GM19238 (cell line): ENCODE measurements around the gene PCYT1B.
"Not testable (repeated sequence)": the region's sequence is repeated elsewhere in the genome, so short reads cannot be mapped to it uniquely, and the experiment has no call there.

Experiments used
- DNase-seq: peaks from one replicate; pipeline ENCODE4 v3.0.0; 2011; ENCODE audit warnings: low spot score; ENCODE audit not compliant: insufficient read length

The PCYT1B gene

DNA sequence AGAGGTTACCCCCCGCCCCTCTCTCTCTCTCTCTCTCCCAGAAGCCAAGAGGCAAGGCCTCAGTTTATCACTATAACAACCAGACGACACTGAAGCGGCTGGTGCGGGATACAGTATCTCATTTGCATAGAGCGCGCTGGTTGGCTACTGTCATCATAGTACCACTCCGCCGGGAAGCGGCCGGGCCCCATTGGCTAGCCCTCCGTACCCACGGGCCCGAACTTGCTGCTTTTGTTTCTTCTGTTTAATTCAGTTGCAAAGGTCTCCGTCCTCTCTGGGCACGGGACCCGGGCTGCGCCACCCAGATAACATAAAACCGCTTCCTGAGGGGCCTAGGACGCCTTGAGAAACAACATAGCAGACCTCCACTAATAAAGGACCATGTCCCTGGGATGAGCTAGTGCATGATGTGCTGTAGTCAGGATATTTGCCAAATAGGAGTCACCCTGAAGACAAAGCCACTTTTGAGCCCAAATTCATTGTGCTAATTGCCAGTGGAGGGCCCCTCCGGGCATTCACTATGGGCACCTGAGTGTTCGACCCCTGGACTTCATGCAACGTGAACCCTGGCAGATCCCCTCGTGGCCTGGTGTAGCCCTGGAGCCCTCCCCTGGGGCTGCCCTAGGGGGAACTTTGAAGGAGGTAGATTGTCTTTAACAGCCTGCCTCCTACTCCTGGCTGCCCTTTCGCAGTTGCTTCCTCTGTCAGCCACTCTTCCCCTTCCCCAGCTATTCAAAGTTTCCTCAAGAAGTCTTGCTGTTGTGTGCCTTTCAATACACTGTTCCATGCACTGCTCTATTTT is at the start of gene PCYT1B:
Gene PCYT1B, minus strand, starts transcription at position 91 of the 802 bp plus-strand sequence. CDS start 242 bp downstream, outside the sequence.
- DNase-seq, result no peak

DNA sequence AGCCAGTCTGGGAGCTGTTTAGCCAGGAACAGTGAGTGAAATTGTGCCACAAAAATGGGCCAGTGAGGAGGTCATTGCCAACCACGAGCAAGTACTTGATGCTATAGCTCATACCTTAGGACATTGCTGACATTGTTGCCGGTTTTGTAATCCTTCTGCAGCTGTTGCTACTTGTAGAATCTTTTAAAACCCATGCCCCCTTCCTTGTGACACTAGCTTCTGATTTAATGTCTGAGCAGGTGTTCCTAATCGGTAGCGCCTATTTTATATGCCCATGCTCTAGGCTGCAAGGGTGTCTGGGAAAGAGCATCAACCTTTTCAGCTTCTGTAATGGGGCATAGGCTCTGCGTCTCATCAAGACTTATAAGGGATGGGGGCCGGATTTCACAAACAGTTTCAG is 49.1 kb upstream of the PCYT1B start:
- no peak for DNase-seq

DNA sequence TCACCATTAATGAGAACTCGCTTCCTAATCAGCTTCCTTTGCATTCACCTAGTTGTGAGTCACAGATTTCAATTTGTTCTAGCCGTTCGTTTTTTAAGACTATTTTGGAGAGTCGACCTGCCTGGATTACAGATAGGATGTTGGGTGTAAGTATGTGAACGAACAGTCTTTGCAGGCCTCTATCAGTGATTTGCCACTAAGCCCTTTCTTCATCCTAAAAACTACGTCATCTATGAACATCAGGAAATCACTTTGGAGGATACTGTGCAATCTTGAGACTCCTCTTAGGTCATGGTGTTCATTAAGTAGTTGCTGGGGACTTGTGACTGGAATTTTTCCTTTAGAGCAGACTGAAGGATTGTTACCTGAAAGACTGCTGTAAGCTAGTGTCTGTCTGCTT is 47.7 kb upstream of the PCYT1B start:
- DNase-seq, result no peak

DNA sequence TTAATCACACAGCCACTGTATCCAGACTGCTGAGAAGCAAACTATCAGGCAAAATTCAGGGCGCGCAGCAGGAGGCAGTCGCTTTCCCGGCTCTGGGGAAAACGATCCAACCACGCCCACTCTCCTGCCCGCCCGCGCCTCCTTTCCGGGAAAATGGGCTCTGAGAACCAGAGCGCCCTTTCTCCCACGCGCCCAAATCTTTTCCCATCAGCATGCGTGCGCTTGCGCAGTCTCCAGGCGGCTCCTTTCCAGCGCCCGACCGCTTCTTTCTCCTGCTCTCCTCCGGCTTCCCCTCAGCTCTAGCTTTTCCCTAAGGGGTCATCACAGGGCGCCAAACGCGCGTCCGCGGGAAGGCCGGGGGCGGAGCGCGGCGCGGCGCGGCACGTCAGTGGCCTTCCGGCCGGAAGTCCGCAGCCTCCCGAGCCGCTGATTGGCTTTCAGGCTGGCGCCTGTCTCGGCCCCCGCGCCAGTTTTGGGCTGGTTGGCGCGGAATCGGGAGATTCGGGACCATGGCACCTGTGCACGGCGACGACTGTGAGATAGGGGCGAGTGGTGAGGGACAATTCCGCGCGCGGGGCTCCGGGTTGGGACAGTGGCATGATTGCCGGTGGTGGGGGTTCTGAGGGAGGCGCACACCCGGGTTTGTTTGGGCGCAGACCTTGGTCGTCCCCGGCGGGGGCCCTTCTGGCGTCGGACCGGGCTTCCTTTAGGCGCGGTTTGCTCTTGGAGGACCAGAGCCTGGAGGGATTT is 46.5 kb upstream of the PCYT1B start, which contains the start of gene POLA1:
Gene POLA1, plus strand, starts transcription at position 466 of the 750 bp plus-strand sequence. Its CDS starts 44 bp downstream, at position 510.
- DNase-seq, result peak; percentile 66

DNA sequence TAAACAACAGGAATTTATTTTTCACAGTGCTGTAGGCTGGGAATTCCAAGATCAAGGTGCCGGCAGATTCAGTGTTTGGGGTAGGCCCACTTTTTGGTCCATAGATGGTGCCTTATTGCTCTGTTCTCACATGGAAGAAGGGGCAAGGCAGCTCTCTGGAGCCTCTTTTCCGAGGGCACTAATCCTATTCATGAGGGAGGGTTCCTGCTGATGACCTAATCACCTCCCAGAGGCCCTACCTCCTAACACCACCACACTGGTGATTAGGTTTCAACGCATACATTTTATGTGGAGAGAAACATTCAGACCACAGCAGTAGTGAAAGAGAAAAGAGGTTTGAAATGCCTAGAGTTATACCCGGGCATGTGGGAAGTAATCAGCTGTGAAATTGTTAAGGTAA is 45.2 kb upstream of the PCYT1B start:
- no peak for DNase-seq

DNA sequence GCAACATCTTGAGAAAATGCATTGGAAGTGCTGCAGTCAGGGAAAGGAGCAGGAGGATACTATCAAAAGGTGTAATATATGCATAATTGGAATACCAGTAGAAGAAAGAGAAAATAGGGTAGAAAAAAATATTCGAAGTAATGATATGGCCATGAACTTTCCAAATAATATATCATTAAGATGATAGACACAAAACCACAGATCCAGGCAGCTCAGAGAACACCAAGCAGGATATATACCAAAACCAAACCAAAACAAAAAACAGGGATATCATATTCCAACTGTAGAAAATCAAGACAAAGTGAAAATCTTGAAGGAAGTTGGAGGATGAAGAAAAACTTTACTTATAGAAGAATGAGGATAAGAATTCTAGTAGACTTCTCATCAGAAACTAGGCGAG is 36.9 kb upstream of the PCYT1B start:
- no peak for DNase-seq

DNA sequence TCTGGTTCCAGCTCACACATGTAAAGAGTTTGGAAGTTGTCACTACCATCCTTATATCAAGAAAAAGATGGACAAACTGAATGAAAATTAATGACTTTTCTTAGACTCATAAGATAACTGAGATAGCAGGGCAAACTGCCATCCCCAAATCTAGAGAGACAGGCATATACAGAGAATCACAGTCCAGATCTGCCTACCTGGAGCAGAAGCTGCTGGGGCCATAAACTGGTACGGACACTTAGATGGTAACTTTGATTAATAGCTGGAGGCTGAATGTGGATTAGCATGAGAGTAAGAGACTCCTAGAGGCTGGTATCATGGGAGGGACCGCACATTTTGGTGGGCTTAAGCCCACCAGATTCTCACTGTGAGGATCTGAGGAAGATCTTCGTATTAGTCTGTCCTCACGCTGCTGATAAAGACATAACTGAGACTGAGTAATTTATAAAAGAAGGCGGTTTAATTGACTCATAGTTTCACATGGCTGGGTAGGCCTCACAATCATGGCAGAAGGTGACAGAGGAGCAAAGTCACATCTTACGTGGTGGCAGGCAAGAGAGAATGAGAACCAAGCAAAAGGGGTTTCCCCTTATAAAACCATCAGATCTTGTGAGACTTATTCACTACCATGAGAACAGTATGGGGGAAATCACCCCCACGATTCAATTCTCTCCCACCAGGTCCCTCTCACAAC is 35.7 kb upstream of the PCYT1B start:
- DNase-seq, result no peak

DNA sequence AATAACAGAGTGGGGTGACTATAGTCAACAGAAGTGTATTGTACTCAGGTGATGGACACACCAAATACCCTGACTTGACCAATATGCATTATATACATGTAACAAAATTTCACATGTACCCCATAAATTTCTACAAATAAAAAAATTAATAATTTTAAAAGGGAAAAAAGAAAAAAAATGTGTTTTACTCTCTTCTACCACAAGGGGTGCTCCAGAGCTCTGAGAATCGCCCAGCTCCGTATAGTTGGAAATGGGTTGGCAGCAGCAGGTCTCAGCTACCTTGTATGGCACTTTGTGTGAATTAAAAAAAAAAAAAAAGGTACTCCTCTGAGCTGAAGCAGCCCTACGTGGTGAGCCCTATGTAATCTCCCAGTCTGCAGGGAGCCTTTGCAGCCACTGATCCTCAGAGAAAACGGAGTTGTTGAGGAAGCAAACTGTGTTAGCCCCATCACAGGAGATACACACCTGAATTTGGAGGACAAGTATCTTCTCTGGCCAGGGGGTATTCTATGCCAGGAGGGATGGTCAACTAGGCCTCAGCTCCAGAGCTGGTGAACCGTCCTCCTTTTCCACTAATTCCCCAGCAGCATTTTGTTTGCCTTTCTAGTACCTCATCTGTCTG is 29.4 kb upstream of the PCYT1B start:
- DNase-seq, result no peak

DNA sequence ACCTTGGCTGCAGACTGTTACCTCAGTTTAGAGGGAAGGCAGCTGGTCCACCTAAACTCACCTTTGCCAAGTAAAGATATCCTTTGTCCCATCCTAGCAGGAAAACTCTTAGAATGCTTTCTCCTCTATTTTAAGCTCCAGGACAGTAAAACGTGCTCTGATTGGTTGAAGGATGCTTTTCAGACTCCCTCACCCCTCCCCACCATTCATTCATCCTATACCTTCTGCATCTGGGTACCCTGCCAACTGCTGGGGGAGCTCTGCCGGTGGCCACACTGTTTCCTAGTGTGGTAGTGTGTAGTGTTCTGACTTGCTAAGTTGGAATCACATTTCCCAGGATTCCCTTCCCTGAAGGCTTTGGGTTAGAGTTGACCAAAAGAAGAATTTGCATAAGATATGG is 26.3 kb upstream of the PCYT1B start:
- DNase-seq, result no peak

DNA sequence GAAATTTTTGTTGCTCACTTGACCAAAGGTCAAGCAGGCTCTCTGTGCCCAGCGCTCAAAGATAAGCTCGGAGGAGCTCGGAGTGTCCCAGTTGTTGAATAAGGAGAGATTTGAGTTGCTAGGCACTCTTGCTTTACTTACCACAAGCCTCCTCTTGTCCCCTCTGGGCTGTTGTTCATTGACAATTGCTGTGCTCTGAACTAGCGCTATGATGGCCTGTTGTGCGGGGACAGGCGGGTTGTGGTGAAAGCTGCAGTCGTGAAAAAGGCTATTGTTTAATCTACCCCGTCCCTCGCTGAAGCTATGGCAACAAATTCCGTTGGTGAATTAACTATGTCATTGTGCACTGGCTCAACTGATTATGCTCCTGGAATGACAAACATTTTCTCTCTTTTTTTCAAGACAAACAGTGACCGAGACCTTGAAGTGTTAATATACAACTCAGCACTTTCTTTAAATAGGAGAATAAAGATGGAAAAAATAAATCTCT is 25.6 kb upstream of the PCYT1B start:
- DNase-seq, result no peak

DNA sequence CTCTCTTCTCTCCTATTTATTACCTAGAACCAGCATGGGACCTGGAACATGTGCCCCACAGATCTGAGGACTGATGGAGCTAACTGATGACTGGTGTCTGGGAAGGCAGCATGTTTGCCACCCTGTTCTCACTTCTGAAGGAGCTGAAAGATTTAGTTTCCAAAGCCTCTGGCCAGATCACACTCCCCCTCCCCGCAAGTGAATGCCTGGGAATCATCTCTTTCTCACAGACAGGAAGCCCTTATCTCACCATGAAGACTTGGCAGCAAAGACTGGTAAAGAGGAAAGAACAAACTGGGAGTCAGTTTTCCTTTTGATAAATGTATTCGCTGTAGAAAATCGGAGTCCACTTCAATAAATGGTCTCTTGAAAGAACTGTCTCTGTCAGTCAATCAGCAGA is 21.0 kb upstream of the PCYT1B start:
- DNase-seq, result no peak

DNA sequence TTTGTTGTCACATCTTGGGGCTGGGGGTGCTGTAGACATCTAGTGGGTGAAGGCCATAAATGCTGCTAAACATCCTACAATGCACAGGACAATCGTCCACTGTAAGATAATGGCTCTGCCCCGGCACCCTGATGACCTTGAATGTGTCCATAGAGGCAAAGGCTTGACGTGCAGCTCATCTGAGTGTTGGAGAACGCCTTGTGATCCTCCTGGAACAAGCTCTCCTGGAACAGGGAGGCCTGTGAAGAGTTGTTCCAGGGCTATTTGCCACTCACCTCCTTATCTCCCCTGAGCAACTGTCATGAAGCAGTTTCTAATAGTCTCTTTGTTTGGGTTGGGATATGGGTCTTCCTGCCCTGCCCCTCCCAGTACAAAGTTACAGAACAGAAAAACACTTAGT is 15.2 kb upstream of the PCYT1B start:
- DNase-seq, result no peak

DNA sequence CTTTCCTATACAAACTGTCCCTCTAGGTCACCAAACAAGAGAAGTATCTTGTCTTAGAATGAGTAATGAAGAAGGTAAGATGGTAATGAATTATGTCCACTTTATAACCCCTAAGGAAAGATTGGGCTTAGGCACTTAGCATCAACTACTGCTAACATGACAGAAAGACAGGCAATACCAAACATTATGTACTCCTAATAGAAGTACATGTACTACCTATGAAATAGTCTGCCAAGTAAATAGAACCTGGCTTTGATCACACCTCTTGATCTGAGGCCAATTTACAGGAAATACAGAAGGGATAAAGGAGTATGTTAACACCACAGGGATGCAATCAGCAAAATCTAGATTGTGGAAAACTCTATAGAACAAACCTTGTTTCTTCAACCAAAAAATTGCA is 14.1 kb upstream of the PCYT1B start:
- DNase-seq, result no peak

DNA sequence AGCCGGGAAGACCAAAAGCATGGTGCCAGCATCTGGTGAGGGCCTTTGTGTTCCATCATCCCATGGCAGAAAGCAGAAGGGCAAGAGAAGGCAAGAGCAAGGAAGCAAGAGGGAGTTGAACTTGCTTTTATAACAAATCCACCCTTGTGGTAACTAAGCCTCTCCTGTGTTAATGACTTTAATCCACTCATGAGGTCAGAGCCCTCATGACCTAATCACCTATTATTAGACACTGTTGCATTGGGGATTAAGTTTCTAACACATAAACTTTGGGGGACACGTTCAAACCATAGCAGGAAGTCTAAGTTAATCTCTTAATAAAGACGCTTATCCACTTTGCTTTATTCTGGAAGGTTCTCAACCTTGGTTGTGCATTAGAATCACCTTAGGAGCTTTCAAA is 12.5 kb upstream of the PCYT1B start:
- DNase-seq, result no peak

DNA sequence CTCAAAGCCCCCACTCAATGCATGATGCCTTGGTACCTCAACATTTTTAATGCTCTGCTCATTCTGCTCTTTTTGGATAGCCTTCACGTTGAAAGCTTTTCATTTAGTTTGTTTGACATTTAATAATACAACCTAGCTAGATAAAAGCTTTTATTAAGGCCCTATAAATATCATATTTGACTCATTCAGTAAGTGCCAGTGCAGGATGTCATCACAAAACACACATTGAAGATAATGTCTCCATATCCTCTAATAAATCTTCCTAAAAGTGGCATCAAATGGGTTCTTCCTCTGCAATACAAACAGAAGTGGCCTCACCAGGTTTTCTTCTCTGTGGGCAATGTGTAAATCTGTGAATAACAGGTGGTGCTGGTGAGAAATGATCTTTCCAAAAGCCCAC is 12.0 kb upstream of the PCYT1B start:
- DNase-seq, result no peak

DNA sequence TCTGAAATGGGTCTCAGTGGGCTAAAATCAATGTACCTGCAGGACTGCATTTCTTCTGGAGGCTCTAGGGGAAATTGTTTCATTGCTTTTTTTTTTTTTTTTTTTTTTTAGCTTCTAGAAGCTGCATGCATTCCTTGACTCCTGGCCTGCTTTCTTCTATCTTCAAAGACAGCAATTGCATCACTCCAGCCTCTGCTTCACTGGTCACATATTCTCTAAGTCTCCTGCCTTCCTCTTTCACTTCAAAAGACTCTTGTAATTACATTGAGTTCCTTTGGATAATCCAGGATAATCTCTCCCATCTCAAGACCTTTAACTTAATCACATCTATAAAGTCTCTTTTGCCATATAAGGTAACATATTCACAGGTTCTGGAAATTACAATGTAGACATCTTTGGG is 11.3 kb upstream of the PCYT1B start:
- no peak for DNase-seq

DNA sequence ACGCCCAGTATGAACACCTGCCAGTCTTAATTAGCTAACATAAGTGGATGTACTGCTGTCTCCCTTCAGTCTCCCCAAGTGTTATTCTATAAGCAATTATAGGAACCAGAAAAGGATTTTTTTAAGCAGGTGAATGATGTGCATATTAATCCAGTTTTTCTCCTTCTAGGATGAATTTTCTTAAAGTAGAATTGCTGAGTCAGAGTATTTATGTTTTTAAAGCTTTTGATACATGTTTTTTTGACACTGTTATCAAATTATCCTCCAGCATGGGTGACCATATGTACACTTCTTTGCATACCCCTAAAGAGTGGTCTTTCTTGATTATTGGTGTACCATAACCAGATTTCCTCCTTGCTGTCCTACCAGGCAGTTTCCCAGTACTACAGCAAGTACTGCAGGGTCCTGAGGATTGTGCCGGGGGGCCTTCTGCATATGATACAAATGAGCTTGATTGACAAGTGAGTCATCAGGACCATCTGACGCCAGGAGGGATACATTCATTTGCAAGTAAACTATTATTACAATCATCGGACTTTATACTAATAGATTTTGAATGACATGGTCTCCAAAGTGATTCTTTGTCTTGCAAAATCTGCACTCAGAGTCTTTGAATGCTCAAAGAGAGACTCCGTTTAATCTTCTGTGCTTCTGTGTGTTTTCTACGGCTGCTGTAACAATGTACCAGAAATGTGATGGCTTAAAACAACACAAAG is 10.7 kb upstream of the PCYT1B start:
- no peak for DNase-seq

DNA sequence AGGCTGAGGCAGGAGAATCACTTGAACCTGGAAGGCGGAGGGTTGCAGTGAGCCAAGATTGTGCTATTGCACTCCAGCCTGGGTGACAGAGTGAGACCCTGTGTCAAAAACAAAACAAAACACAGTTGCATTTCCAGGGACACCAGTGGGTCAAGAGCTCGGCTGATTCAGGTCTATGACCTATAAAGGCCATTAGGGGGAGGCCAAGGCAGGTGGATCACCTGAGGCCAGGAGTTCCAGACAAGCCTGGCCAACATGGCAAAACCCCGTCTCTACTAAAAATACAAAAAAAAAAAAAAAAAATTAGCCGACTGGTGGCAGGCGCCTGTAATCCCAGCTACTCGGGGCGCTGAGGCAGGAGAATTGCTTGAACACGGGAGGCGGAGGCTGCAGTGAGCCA is 8.5 kb upstream of the PCYT1B start:
- DNase-seq, result not testable (repeated sequence)

DNA sequence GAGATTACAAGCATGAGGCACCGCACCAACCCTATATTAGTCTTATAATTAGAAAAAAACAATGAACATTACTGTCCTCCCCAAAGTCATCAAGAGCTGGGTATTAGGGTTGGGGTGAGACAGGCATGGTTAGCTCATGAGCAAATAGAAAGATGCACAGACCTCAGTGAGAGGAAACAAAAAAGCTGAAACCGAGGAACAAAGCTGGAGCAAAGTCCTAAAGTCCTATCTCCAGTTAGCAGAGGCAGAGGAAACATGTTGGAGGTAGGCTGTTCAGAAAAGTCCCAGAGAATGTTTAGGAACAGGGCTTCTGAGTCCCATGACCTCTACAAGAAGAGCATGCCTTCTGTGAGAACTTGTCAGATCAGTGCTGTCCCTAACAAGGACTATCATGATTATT is 4.6 kb upstream of the PCYT1B start:
- no peak for DNase-seq

DNA sequence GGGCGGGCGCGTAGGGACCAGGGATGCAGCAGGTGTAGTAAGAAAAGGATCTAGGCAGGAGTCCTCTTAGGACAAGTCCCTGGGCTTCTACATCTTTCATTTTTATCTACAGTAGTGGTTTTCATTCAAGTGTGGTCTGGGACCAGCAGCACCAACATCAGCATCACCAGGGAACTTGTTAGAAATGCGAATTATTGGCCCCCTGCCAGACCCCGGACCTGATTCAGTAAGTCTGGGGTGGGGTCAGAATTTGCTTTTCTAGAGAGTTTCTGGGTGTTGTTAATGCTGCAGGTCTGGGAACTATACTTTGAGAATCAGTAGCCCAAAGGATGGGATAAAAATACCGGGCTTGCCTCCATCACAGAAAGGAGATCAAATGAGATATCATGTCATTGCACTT is 1.3 kb upstream of the PCYT1B start:
- no peak for DNase-seq

DNA sequence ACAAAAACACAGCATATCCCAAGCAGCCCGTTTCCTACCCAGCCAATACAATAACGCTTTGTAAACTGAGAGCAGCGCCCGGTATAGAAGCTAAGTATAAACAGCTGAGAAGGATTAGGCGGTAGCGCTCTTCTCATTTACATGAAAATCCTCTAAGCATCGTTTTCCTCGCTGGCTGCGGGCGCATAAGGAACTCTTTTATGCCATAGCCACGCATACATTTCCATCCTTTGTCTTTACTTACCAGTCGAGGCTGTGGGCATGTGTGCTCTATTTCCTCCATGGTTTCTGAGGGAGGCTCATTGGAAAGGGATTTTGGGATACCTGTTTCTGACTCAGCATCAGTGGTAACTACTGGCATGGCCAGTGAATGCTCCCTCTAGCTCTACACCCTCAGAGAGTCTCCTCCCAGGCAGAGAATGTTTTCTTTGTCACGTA is 383 bp downstream of the PCYT1B start:
- DNase-seq, result no peak
